RCC 7860 (cell line): Measurements from ENCODE around the gene TBC1D1.
"Not testable (repeated sequence)": the region's sequence is repeated elsewhere in the genome, so short reads cannot be mapped to it uniquely, and the experiment has no call there.

Experiments used
- DNase-seq: peaks from one replicate; pipeline ENCODE4 v3.0.0-alpha.2; 2015; ENCODE audit warnings: low spot score
- FAIRE-seq: peaks from 2 replicates; lab custom pipeline; 2012; peaks lifted over from hg19 to GRCh38; lab: Jason Lieb, UNC

Gene TBC1D1

DNA sequence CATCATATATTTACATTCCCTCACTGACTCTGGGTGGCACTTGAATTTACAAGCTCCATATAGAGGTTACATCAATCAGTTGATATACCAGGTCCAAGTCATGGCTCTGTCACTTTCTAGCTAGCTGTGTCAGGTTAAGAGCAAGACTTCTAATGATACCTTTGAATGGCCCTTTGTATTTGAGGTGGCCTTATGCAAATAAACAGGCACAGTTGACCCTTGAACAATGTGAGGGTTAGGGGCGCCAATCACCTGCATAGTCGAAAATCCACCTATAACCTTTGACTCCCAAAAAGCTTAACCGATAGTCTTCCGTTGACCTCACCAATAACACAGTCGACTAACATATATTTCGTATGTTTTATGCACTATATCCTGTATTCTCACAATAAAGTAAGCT lies 68.0 kb downstream of the TBC1D1 start:
- no peak for FAIRE-seq

DNA sequence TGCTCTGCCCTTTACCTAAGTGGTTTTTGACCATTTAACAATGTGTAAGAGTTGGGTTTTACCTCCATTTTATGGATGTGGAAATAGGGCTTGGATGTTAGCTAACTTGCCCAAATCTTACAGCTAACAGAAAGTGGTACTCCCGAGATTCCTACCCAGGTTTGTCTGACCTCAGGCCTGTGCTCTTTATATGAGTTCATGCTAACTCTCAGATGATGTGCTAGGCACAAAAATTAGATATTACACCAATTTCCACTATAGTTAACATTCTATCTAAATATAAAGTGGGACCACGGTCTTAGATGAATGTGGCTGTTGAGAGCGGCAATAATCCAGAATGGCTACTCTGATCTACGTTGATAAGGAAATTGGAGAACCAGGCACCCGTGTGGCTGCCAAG lies 69.2 kb downstream of the TBC1D1 start, which contains the start of gene PTTG2:
TSS of gene PTTG2 (plus strand) at position 301 of the 400 bp plus-strand sequence. CDS start at position 338, 37 bp downstream.
- FAIRE-seq (no peak), DNase-seq (no peak)

More for the DNA sequence above, 68.0 kb downstream of the TBC1D1 start:
- DNase-seq, result no peak

- FAIRE-seq, result no peak
- no peak for DNase-seq
Measured at GRCh38 chr4:37960679-37961450, 70.0 kb downstream of the TBC1D1 start.

- FAIRE-seq (no peak), DNase-seq (no peak)
Measured at GRCh38 chr4:37964734-37965457, 74.0 kb downstream of the TBC1D1 start.

DNA sequence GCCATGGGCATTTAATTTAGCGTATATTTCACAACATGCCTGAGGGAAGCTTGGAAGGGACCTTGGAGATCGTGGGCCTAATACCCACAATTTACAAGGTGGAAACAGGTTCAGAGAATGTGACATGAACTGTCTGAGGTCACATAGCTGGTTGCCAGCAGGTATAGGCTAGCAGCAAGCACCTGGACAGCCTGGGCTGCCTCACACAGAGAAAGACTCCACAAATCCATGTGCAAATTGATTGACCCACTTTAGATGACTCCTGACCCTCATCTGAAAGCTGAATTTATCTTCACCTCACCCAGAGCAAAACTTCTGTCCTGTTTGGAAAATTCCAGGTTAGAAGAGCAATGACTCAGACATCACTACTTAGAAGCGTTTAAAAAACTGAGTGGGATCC lies 75.2 kb downstream of the TBC1D1 start:
- FAIRE-seq, result no peak
- no peak for DNase-seq

GRCh38 chr4:37967736-37968135 lies 76.9 kb downstream of the TBC1D1 start:
- FAIRE-seq (no peak), DNase-seq (no peak)

GRCh38 chr4:37968747-37969146 lies 77.9 kb downstream of the TBC1D1 start:
- DNase-seq, result no peak
- no peak for FAIRE-seq

GRCh38 chr4:37970702-37971101 lies 79.8 kb downstream of the TBC1D1 start:
- FAIRE-seq, result no peak
- peak; percentile 37 for DNase-seq

GRCh38 chr4:37971202-37971601 lies 80.3 kb downstream of the TBC1D1 start:
- FAIRE-seq (no peak), DNase-seq (no peak)

DNA sequence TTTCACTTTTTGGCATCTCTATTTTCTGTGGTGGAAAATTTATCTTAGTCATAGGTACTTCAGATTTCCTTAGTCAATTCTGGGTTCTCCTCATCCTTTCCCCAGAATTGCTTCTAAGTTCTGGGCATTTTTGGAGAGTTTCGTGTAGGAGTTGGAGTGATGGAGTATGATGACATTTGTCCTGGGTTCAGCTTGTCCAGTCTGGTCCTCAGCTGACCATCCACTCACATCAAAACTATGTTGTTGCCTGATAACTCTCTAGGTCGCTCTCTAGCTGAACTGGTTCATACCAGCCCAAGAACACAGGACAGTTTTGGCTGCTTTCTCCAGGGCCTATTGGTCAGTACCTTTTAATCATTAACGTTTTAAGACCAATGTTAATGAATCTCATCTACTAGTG lies 82.6 kb downstream of the TBC1D1 start:
- no peak for DNase-seq
- FAIRE-seq, result no peak

DNA sequence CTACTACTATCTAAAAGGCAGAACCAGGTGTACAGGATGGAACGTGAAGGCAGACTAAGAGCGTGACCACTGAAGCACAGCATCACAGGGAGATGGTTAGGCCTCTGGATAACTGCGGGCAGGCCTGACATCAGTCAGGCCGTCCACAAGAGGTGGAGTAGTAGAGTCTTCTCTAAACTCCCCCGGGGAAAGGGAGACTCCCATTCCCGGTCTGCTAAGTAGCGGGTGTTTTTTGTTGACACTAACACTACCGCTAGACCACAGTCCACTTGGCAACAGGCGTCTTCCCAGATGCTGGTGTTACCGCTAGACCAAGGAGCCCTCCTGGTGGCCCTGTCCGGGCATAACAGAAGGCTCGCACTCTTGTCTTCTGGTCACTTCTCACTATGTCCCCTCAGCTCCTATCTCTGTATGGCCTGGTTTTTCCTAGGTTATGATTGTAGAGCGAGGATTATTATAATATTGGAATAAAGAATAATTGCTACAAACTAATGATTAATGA lies 84.5 kb downstream of the TBC1D1 start:
- not testable (repeated sequence) for FAIRE-seq, DNase-seq

- no peak for DNase-seq
- FAIRE-seq, result no peak
Measured at GRCh38 chr4:37976507-37976906, 85.6 kb downstream of the TBC1D1 start.

DNA sequence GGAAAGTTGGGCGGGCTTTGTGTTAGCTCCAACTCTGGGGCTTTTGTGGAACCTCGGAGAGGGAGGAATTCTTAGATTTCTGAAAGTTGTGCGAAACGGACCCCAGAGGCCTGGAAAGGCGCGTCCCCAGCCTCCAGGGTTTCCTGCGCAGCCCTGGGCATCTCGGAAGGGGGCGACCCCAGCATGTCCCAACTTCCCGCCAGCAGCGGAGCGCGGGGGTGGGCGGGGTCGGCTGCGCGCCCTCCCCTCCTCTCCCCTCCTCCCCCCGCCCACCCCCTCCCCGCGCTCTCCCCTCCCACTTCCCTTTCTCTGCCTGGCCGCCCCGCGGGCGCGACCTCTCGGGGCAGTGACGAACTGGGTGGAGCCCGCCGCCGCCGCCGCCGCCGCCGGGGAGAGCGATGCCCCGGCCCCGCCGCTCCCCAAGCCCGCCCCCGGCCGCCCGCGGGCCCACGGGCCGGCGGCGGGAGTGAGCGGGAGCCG lies 86.1 kb downstream of the TBC1D1 start:
- no peak for FAIRE-seq
- peak; percentile 59 for DNase-seq

- DNase-seq (peak; percentile 56), FAIRE-seq (no peak)
Measured at GRCh38 chr4:37977471-37978247, 86.8 kb downstream of the TBC1D1 start.

- FAIRE-seq (no peak), DNase-seq (no peak)
Measured at GRCh38 chr4:37978248-37978924, 87.5 kb downstream of the TBC1D1 start.

GRCh38 chr4:37980246-37980645 lies 89.4 kb downstream of the TBC1D1 start:
- DNase-seq (no peak), FAIRE-seq (no peak)

DNA sequence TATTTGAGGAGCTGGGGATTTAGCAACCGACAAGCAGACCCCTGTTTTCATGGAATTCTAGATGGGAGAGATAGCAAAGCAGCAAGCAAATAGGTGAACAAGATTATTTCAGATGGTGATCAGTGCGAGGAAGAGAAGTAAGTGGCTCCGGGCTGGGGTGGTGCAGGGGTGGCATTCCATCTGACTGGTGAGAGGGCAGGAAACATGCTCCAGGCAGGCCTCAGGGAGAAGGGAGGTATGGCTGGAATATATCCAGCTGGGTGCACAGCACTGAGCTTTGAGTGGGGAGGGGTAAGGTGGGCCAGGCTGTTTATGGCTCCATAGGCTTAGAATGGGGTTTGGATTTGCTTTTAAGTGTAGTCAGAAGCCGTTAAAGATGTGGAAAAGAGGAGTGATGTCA lies 90.5 kb downstream of the TBC1D1 start:
- DNase-seq (no peak), FAIRE-seq (no peak)

- FAIRE-seq, result no peak
- DNase-seq, result no peak
Measured at GRCh38 chr4:37981844-37982720, 91.2 kb downstream of the TBC1D1 start.

GRCh38 chr4:37982736-37983135 lies 91.9 kb downstream of the TBC1D1 start:
- no peak for FAIRE-seq
- DNase-seq, result no peak
